ENCODE results near the gene IGSF9B. TPM values are rescaled to one million over a fixed set of nuclear protein-coding genes. Genes with fewer than 3 reads are reported as not detected.

The IGSF9B gene
- total RNA-seq, 3 donors from 2014 or later = 18.7 to 22.3 (median 22.1) TPM

- no peak for DNase-seq
- Mint-ChIP-seq H3K27me3 (ENCODE audit: low read depth) (peaks cover 2% of the 10 kb centered on the region), H3K9me3 (no peaks in the 10 kb centered on the region), H3K4me1 (ENCODE audit: low read depth) (no peaks in the 10 kb centered on the region), H3K4me3 (no peak overlapping the region), H3K36me3 (ENCODE audit: insufficient read depth) (peaks cover 8% of the 10 kb centered on the region)
- no peak for ATAC-seq
These were observed 61.2 kb downstream of the IGSF9B start for GRCh38 chr11:133895551-133895950.

GRCh38 chr11:133895061-133895479 lies 61.7 kb downstream of the IGSF9B start:
- H3K36me3 Mint-ChIP-seq (ENCODE audit: insufficient read depth) = peaks cover 8% of the 10 kb centered on the region

GRCh38 chr11:133893381-133893780 lies 63.4 kb downstream of the IGSF9B start:
- no peak for ATAC-seq
- H3K9me3 Mint-ChIP-seq = no peaks in the 10 kb centered on the region
- peaks cover 6% of the 10 kb centered on the region for H3K36me3 Mint-ChIP-seq (ENCODE audit: insufficient read depth)

More at GRCh38 chr11:133895061-133895479, 61.7 kb downstream of the IGSF9B start:
- DNase-seq (no peak), ATAC-seq (no peak)
- peaks cover 6% of the 10 kb centered on the region for H3K27me3 Mint-ChIP-seq (ENCODE audit: low read depth)
- no peaks in the 10 kb centered on the region for H3K4me1 Mint-ChIP-seq (ENCODE audit: low read depth)
- H3K9me3 Mint-ChIP-seq = no peaks in the 10 kb centered on the region
- H3K4me3 Mint-ChIP-seq = no peak overlapping the region

GRCh38 chr11:133892584-133893380 lies 64.0 kb downstream of the IGSF9B start:
- no peak for DNase-seq
- Mint-ChIP-seq H3K4me1 (ENCODE audit: low read depth) (no peaks in the 10 kb centered on the region), H3K9me3 (no peaks in the 10 kb centered on the region), H3K36me3 (ENCODE audit: insufficient read depth) (peaks cover 3% of the 10 kb centered on the region), H3K27me3 (ENCODE audit: low read depth) (peaks cover 7% of the 10 kb centered on the region), H3K4me3 (no peak overlapping the region)
- no peak for ATAC-seq

More at GRCh38 chr11:133893381-133893780, 63.4 kb downstream of the IGSF9B start:
- Mint-ChIP-seq H3K27me3 (ENCODE audit: low read depth) (peaks cover 6% of the 10 kb centered on the region), H3K4me1 (ENCODE audit: low read depth) (no peaks in the 10 kb centered on the region), H3K4me3 (no peak overlapping the region)
- no peak for DNase-seq

GRCh38 chr11:133892126-133892525 lies 64.6 kb downstream of the IGSF9B start:
- Mint-ChIP-seq H3K27me3 (ENCODE audit: low read depth) (peaks cover 11% of the 10 kb centered on the region), H3K4me1 (ENCODE audit: low read depth) (no peaks in the 10 kb centered on the region), H3K36me3 (ENCODE audit: insufficient read depth) (no peaks in the 10 kb centered on the region), H3K4me3 (no peak overlapping the region), H3K9me3 (no peaks in the 10 kb centered on the region)
- no peak for ATAC-seq
- no peak for DNase-seq

GRCh38 chr11:133889893-133890292 lies 66.9 kb downstream of the IGSF9B start:
- H3K36me3 Mint-ChIP-seq (ENCODE audit: insufficient read depth) = no peaks in the 10 kb centered on the region

GRCh38 chr11:133889188-133889587 lies 67.6 kb downstream of the IGSF9B start:
- no peaks in the 10 kb centered on the region for H3K9me3 Mint-ChIP-seq
- DNase-seq = no peak
- peaks cover 21% of the 10 kb centered on the region for H3K27me3 Mint-ChIP-seq (ENCODE audit: low read depth)
- ATAC-seq = no peak
- no peaks in the 10 kb centered on the region for H3K4me1 Mint-ChIP-seq (ENCODE audit: low read depth)
- no peaks in the 10 kb centered on the region for H3K36me3 Mint-ChIP-seq (ENCODE audit: insufficient read depth)
- no peak overlapping the region for H3K4me3 Mint-ChIP-seq

More at GRCh38 chr11:133889893-133890292, 66.9 kb downstream of the IGSF9B start:
- Mint-ChIP-seq H3K4me3 (no peak overlapping the region), H3K27me3 (ENCODE audit: low read depth) (peaks cover 16% of the 10 kb centered on the region), H3K9me3 (no peaks in the 10 kb centered on the region), H3K4me1 (ENCODE audit: low read depth) (no peaks in the 10 kb centered on the region)
- ATAC-seq = no peak
- DNase-seq = no peak

- H3K36me3 Mint-ChIP-seq (ENCODE audit: insufficient read depth) = no peaks in the 10 kb centered on the region
- H3K4me3 Mint-ChIP-seq = no peak overlapping the region
- H3K4me1 Mint-ChIP-seq (ENCODE audit: low read depth) = no peaks in the 10 kb centered on the region
- DNase-seq = no peak
- peaks cover 20% of the 10 kb centered on the region for H3K27me3 Mint-ChIP-seq (ENCODE audit: low read depth)
- no peaks in the 10 kb centered on the region for H3K9me3 Mint-ChIP-seq
- no peak for ATAC-seq
These were observed 69.0 kb downstream of the IGSF9B start for GRCh38 chr11:133887692-133888332.

- Mint-ChIP-seq H3K4me3 (no peak overlapping the region), H3K4me1 (ENCODE audit: low read depth) (no peaks in the 10 kb centered on the region), H3K27me3 (ENCODE audit: low read depth) (peaks cover 22% of the 10 kb centered on the region), H3K36me3 (ENCODE audit: insufficient read depth) (no peaks in the 10 kb centered on the region), H3K9me3 (no peaks in the 10 kb centered on the region)
- no peak for ATAC-seq
- DNase-seq = no peak
These were observed 70.7 kb downstream of the IGSF9B start for GRCh38 chr11:133886029-133886428.

GRCh38 chr11:133872160-133872559 lies 84.6 kb downstream of the IGSF9B start:
- Mint-ChIP-seq H3K9me3 (peaks cover 2% of the 10 kb centered on the region), H3K27me3 (ENCODE audit: low read depth) (peaks cover 3% of the 10 kb centered on the region), H3K4me1 (ENCODE audit: low read depth) (no peaks in the 10 kb centered on the region), H3K4me3 (no peak overlapping the region), H3K36me3 (ENCODE audit: insufficient read depth) (no peaks in the 10 kb centered on the region)
- ATAC-seq (no peak), DNase-seq (no peak)

- Mint-ChIP-seq H3K9me3 (no peaks in the 10 kb centered on the region), H3K27me3 (ENCODE audit: low read depth) (peaks cover 16% of the 10 kb centered on the region), H3K36me3 (ENCODE audit: insufficient read depth) (no peaks in the 10 kb centered on the region), H3K4me1 (ENCODE audit: low read depth) (no peaks in the 10 kb centered on the region), H3K4me3 (no peak overlapping the region)
- ATAC-seq (no peak), DNase-seq (no peak)
These were observed 89.3 kb downstream of the IGSF9B start for GRCh38 chr11:133867456-133867855.

GRCh38 chr11:133865466-133865865 lies 91.3 kb downstream of the IGSF9B start:
- Mint-ChIP-seq H3K36me3 (ENCODE audit: insufficient read depth) (no peaks in the 10 kb centered on the region), H3K9me3 (no peaks in the 10 kb centered on the region), H3K27me3 (ENCODE audit: low read depth) (peaks cover 22% of the 10 kb centered on the region), H3K4me3 (no peak overlapping the region), H3K4me1 (ENCODE audit: low read depth) (no peaks in the 10 kb centered on the region)
- ATAC-seq (no peak), DNase-seq (no peak)

- no peaks in the 10 kb centered on the region for H3K36me3 Mint-ChIP-seq (ENCODE audit: insufficient read depth)
These were observed 92.0 kb downstream of the IGSF9B start for GRCh38 chr11:133864756-133865155.

GRCh38 chr11:133860151-133860550 lies 96.6 kb downstream of the IGSF9B start:
- no peak for DNase-seq
- H3K9me3 Mint-ChIP-seq = no peaks in the 10 kb centered on the region
- H3K27me3 Mint-ChIP-seq (ENCODE audit: low read depth) = peaks cover 32% of the 10 kb centered on the region
- no peaks in the 10 kb centered on the region for H3K4me1 Mint-ChIP-seq (ENCODE audit: low read depth)
- no peak for ATAC-seq
- H3K36me3 Mint-ChIP-seq (ENCODE audit: insufficient read depth) = no peaks in the 10 kb centered on the region
- no peak overlapping the region for H3K4me3 Mint-ChIP-seq

More at GRCh38 chr11:133864756-133865155, 92.0 kb downstream of the IGSF9B start:
- Mint-ChIP-seq H3K27me3 (ENCODE audit: low read depth) (peaks cover 22% of the 10 kb centered on the region), H3K4me1 (ENCODE audit: low read depth) (no peaks in the 10 kb centered on the region), H3K9me3 (no peaks in the 10 kb centered on the region), H3K4me3 (no peak overlapping the region)
- ATAC-seq (no peak), DNase-seq (no peak)
